H4 (cell line): Measurements from ENCODE around the gene NEAT1. TPM values are rescaled to one million over a fixed set of nuclear protein-coding genes. Genes with fewer than 3 reads are reported as not detected.

ENCODE experiments used
- DNase-seq: peaks from one replicate; pipeline ENCODE4 v3.0.0-alpha.2; 2015; ENCODE audit warnings: low spot score
- total RNA-seq: library from RNA; depleted of rRNA; stranded (reverse); fragments of >200 nt; shearing (Covaris generic); gene quantifications from 2 replicates; pipeline ENCODE4 v1.2.3, GENCODE V29; 2014; rRNA removed

Gene NEAT1
- total RNA-seq, 1 experiment from 2014 or later = 3.4 TPM

- peak; percentile 59 for DNase-seq
These were observed 56.9 kb downstream of the NEAT1 start for GRCh38 chr11:65479184-65480145.

- no peak for DNase-seq
These were observed 59.8 kb downstream of the NEAT1 start for GRCh38 chr11:65482306-65482850.

GRCh38 chr11:65485920-65486219, 63.3 kb downstream of the NEAT1 start:
- DNase-seq = no peak

GRCh38 chr11:65486570-65487466, 64.2 kb downstream of the NEAT1 start:
- no peak for DNase-seq

GRCh38 chr11:65487467-65488272, 65.1 kb downstream of the NEAT1 start:
- DNase-seq = peak; percentile 100

GRCh38 chr11:65488273-65489034, 65.9 kb downstream of the NEAT1 start:
- DNase-seq = peak; percentile 21

GRCh38 chr11:65489035-65489705, 66.6 kb downstream of the NEAT1 start:
- peak; percentile 4 for DNase-seq

- DNase-seq = peak; percentile 3
These were observed 67.2 kb downstream of the NEAT1 start for GRCh38 chr11:65489706-65490320.

GRCh38 chr11:65491163-65491465, 68.5 kb downstream of the NEAT1 start:
- DNase-seq = peak; percentile 8

GRCh38 chr11:65491614-65492386, 69.2 kb downstream of the NEAT1 start:
- DNase-seq = peak; percentile 94

GRCh38 chr11:65492387-65492636, 69.7 kb downstream of the NEAT1 start:
- no peak for DNase-seq

GRCh38 chr11:65492637-65493366, 70.2 kb downstream of the NEAT1 start:
- peak; percentile 78 for DNase-seq

GRCh38 chr11:65493367-65494176, 71.0 kb downstream of the NEAT1 start:
- DNase-seq = peak; percentile 84

Other genes with a start within 250 kb of the NEAT1 start
- 58.1 and 115 TPM in 2 replicates for gene CAPN1, start 240.9 kb upstream of the NEAT1 start, total RNA-seq
- 33.0 and 40.9 TPM in 2 replicates for gene POLA2, start 160.8 kb upstream of the NEAT1 start, total RNA-seq
- 1.9 and 2.5 TPM in 2 replicates for gene CDC42EP2, start 107.9 kb upstream of the NEAT1 start, total RNA-seq
- gene DPF2, start 88.9 kb upstream of the NEAT1 start, total RNA-seq = 29.0 and 29.2 TPM in 2 replicates
- 1.1 and 1.6 TPM in 2 replicates for gene TIGD3, start 68.0 kb upstream of the NEAT1 start, total RNA-seq
- 0.10 and 0.91 TPM in 2 replicates for gene SLC25A45, start 40.2 kb upstream of the NEAT1 start, total RNA-seq
- gene FRMD8, start 36.2 kb upstream of the NEAT1 start, total RNA-seq = 16.3 and 37.3 TPM in 2 replicates
- gene MALAT1, start 76.2 kb downstream of the NEAT1 start, total RNA-seq = 168 and 177 TPM in 2 replicates
- gene SCYL1, start 102.3 kb downstream of the NEAT1 start, total RNA-seq = 34.5 and 38.6 TPM in 2 replicates
- 4.2 and 6.3 TPM in 2 replicates for gene LTBP3, start 135.6 kb downstream of the NEAT1 start, total RNA-seq
- 73.8 and 80.1 TPM in 2 replicates for gene ZNRD2, start 147.7 kb downstream of the NEAT1 start, total RNA-seq
- 27.5 and 43.1 TPM in 2 replicates for gene FAM89B, start 149.7 kb downstream of the NEAT1 start, total RNA-seq
- 27.9 and 40.0 TPM in 2 replicates for gene EHBP1L1, start 153.3 kb downstream of the NEAT1 start, total RNA-seq
- gene KCNK7, start 173.0 kb downstream of the NEAT1 start, total RNA-seq = not detected in 2 replicates
- gene MAP3K11, start 191.4 kb downstream of the NEAT1 start, total RNA-seq = 7.4 and 9.1 TPM in 2 replicates
- 11.7 TPM in 2 replicates for gene PCNX3, start 193.0 kb downstream of the NEAT1 start, total RNA-seq
- gene SIPA1, start 215.3 kb downstream of the NEAT1 start, total RNA-seq = 11.3 and 18.4 TPM in 2 replicates
- gene RELA, start 240.1 kb downstream of the NEAT1 start, total RNA-seq = 26.3 and 48.1 TPM in 2 replicates